Measurements from ENCODE around the gene C1QTNF3.

The C1QTNF3 gene

DNA sequence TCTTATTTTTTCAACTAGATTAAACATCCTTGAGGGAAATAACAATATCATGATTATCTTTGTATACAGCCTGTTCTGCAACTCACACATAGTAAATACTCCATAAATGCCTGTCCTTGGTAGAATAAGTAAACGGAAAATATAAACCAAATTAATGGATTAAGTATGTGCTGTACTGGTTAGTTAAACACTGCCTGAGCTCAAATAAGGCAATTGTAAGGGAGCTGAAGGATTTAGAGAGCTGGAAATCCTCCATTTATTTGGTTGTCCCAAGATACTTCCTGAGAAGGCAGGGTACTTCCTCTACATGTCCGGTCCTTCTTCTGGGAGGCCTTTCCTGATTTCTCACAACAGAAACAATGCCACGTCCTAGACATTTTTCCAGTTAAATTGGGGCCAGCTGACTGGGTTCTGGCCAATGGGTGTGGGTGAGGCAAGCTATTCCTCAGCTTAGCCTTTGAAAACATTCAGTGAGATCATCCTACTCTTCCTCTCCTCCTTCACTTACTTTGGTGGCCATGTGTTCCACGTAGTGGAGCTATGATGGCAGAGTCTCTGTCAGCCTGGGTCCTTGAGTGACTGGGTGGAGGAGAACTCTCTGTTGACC is 8.5 kb upstream of the C1QTNF3 start:
- no peak overlapping the region for H3K27ac ChIP-seq (ENCODE audit: low read length)

DNA sequence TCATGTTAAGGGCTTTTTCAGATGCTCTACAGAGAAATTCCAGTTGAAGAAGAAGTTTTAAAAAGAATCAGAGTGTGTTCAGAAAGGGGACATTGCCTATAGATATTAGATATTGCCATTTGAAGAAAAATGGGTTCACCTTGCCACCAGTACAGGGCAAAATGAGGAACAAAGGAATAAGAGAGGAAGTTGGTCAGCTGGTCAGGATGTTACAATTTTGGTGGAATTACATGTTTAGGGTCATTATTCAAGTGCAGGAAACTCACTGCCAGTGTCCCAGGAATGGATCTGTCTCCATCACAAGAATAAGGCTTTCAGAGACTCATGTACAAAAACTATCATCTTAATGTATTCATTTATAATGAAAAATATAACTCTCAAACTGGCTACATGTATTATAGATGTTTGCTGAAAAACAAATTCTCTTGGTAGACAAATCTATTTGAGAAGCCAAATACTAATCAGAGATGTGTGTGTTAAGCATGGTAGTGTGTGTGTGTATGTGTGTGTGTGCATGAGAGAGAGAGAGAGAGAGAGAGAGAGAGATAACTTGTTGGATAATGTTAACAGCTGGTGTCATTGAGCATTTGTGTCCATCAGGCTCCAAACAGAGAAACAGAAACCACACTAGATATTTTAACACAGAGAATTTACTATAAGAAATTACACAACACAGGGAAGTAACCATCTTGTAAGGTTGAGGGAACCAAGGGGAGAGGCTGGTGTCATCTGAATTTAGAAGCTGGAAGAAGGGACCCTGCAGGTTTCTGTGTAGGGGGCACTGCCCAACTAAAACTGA is 5.0 kb upstream of the C1QTNF3 start:
- Histone ChIP-seq H3K4me3 (ENCODE audit: low read depth in 1 of 2, low read length in 2 of 2) (no peak overlapping the region), H3K4me1 (ENCODE audit: control insufficient read depth in 1 of 2, insufficient read depth in 2 of 2, low read length in 2 of 2) (peaks cover 8 to 25% of the 10 kb centered on the region in 2 donors), H3K9me3 (ENCODE audit: control insufficient read depth in 1 of 2, low read length in 2 of 2) (no peaks in the 10 kb centered on the region), H3K27me3 (ENCODE audit: low read depth, low read length) (no peaks in the 10 kb centered on the region), H3K36me3 (ENCODE audit: control insufficient read depth in 1 of 2, insufficient read depth in 2 of 2, low read length in 2 of 2) (no peaks in the 10 kb centered on the region), H3K27ac (ENCODE audit: low read length) (no peak overlapping the region)

More for the DNA sequence above, 8.5 kb upstream of the C1QTNF3 start:
- no peaks in the 10 kb centered on the region for H3K36me3 ChIP-seq (ENCODE audit: control insufficient read depth in 1 of 2, insufficient read depth in 2 of 2, low read length in 2 of 2)
- H3K9me3 ChIP-seq (ENCODE audit: control insufficient read depth in 1 of 2, low read length in 2 of 2), result no peaks in the 10 kb centered on the region
- H3K4me3 ChIP-seq (ENCODE audit: low read depth in 1 of 2, low read length in 2 of 2), result no peak overlapping the region
- no peaks in the 10 kb centered on the region for H3K27me3 ChIP-seq (ENCODE audit: low read depth, low read length)
- peaks cover 0 to 8% of the 10 kb centered on the region in 2 donors for H3K4me1 ChIP-seq (ENCODE audit: control insufficient read depth in 1 of 2, insufficient read depth in 2 of 2, low read length in 2 of 2)

DNA sequence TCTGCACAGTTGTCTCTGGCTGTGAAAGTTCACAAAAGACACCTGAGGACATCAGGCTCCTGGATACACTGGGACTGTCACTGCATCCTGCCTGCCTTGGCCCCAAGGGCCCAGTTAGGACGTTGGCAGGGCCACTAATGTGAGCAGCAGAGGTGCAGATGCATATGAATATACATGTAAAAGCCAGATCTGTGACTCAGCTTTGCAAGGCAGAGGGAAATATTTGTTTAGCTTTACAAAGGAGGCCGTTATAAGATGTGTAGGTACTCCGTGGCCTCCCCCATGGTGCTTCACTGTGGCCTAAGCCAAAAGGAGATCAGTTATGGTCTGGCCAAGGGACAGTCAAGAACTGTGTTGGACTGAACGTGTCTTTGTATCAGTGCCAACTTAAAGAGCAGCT is 4.1 kb upstream of the C1QTNF3 start:
- peaks cover 13 to 21% of the 10 kb centered on the region in 2 donors for H3K4me1 ChIP-seq (ENCODE audit: control insufficient read depth in 1 of 2, insufficient read depth in 2 of 2, low read length in 2 of 2)
- H3K27me3 ChIP-seq (ENCODE audit: low read depth, low read length), result no peaks in the 10 kb centered on the region
- H3K36me3 ChIP-seq (ENCODE audit: control insufficient read depth in 1 of 2, insufficient read depth in 2 of 2, low read length in 2 of 2), result no peaks in the 10 kb centered on the region
- H3K4me3 ChIP-seq (ENCODE audit: low read depth in 1 of 2, low read length in 2 of 2), result no peak overlapping the region
- H3K9me3 ChIP-seq (ENCODE audit: control insufficient read depth in 1 of 2, low read length in 2 of 2), result no peaks in the 10 kb centered on the region
- no peak overlapping the region for H3K27ac ChIP-seq (ENCODE audit: low read length)

DNA sequence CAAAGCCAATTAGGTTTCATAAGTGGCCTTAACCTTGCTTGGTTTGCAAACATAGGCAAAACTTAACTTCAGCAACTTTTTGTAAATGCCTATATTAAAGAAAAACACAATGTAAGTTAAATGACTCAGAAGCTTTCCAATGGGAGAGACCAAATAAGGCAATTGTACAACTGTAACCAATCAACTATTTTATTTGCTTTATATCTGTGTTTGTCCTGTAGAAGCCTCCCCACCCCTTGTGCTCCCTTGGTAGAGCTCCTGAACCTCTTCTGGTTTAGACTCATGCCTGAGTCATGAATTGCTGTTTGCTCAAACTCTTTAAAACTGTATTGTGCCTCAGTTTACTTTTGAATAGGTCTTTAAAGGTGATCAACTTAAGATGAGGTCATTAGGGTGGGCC is 3.0 kb upstream of the C1QTNF3 start:
- H3K27ac ChIP-seq (ENCODE audit: low read length), result no peak overlapping the region
- H3K4me1 ChIP-seq (ENCODE audit: control insufficient read depth in 1 of 2, insufficient read depth in 2 of 2, low read length in 2 of 2), result peaks cover 13 to 25% of the 10 kb centered on the region in 2 donors
- H3K27me3 ChIP-seq (ENCODE audit: low read depth, low read length), result no peaks in the 10 kb centered on the region
- no peak overlapping the region for H3K4me3 ChIP-seq (ENCODE audit: low read depth in 1 of 2, low read length in 2 of 2)
- no peaks in the 10 kb centered on the region for H3K36me3 ChIP-seq (ENCODE audit: control insufficient read depth in 1 of 2, insufficient read depth in 2 of 2, low read length in 2 of 2)
- H3K9me3 ChIP-seq (ENCODE audit: control insufficient read depth in 1 of 2, low read length in 2 of 2), result no peaks in the 10 kb centered on the region

DNA sequence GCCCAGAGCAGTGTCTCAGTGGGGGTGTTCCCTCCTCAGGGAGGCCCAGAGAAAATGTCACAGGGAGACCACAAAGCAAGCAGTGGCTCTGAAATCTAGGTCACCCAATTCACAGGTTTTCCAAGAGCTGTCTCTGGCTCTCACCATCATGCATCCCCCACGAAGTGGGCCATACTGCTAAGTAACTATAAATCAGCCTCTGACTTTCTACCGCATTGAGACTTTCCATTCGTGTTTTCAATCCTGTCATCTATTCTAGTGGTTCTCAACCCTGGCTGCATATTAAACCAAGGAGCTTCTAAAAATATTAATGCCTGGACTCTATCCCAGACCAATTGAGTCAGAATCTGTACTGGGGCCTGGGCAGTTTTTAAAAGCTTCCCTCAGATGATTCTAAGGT is 2.0 kb upstream of the C1QTNF3 start:
- Histone ChIP-seq H3K9me3 (ENCODE audit: control insufficient read depth in 1 of 2, low read length in 2 of 2) (no peaks in the 10 kb centered on the region), H3K4me1 (ENCODE audit: control insufficient read depth in 1 of 2, insufficient read depth in 2 of 2, low read length in 2 of 2) (peaks cover 13 to 31% of the 10 kb centered on the region in 2 donors), H3K36me3 (ENCODE audit: control insufficient read depth in 1 of 2, insufficient read depth in 2 of 2, low read length in 2 of 2) (no peaks in the 10 kb centered on the region), H3K4me3 (ENCODE audit: low read depth in 1 of 2, low read length in 2 of 2) (no peak overlapping the region), H3K27ac (ENCODE audit: low read length) (no peak overlapping the region), H3K27me3 (ENCODE audit: low read depth, low read length) (no peaks in the 10 kb centered on the region)

DNA sequence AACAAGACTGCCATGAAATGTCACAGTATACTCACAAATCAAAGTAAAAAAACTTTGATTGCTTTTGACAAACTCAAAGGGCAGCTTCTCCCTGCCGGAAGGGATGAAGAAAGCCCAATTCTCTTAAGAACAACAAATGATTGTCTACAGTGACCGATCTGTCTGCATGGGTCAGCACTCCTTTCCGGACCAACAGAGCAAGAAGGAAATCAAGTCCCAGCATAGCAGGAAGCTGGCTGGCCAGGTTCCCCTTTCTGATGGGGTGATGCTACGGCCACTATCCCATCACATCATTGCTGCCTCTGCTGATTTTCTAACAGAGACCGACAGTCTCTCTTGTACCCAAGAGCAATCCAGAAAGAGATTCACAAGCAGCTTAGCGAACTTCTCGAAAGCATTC is 692 bp downstream of the C1QTNF3 start:
- H3K4me1 ChIP-seq (ENCODE audit: control insufficient read depth in 1 of 2, insufficient read depth in 2 of 2, low read length in 2 of 2), result peaks cover 13 to 46% of the 10 kb centered on the region in 2 donors
- H3K27ac ChIP-seq (ENCODE audit: low read length), result peak overlapping the region; percentile 26
- H3K4me3 ChIP-seq (ENCODE audit: low read depth in 1 of 2, low read length in 2 of 2), result peak overlapping the region; percentile 55 to 58
- H3K27me3 ChIP-seq (ENCODE audit: low read depth, low read length), result no peaks in the 10 kb centered on the region
- no peaks in the 10 kb centered on the region for H3K9me3 ChIP-seq (ENCODE audit: control insufficient read depth in 1 of 2, low read length in 2 of 2)
- no peaks in the 10 kb centered on the region for H3K36me3 ChIP-seq (ENCODE audit: control insufficient read depth in 1 of 2, insufficient read depth in 2 of 2, low read length in 2 of 2)

DNA sequence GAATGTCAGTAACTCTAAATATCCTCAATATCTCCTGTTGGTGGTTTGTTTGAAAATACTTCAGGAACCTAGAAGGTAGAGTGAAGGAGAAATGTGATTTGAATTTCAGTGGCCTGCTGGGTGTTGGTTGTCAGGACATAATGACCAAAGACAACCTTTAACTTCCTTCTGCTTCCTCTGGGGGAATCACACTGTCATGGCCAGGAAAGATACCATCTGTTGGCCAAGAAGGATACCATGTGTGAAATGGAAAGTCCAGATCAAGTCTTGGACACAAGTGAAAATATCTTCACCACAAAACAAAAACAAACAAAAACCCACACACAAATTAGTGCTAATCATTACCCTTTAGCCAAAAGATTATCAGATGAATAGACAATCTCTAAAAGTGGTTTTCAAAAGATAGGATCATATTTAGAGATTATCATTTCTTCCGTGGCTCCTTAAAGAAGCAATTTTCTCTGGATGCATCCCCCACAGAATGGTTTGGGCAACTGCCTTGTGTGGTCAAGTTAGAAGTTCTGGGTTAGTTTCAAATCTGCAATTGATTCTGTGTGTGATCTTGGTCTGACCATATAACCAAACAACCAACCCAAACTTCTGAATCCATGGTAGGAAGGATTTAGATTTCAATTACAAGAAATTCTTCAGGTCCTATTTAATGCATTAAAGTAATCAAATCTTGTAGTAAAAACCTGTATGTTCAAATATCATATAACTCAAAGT is 1.6 kb downstream of the C1QTNF3 start:
- peak overlapping the region in 1 of 2 donors; percentile 55 for H3K4me3 ChIP-seq (ENCODE audit: low read depth in 1 of 2, low read length in 2 of 2)
- H3K4me1 ChIP-seq (ENCODE audit: control insufficient read depth in 1 of 2, insufficient read depth in 2 of 2, low read length in 2 of 2), result peaks cover 13 to 46% of the 10 kb centered on the region in 2 donors
- H3K27ac ChIP-seq (ENCODE audit: low read length), result no peak overlapping the region
- H3K36me3 ChIP-seq (ENCODE audit: control insufficient read depth in 1 of 2, insufficient read depth in 2 of 2, low read length in 2 of 2), result no peaks in the 10 kb centered on the region
- H3K27me3 ChIP-seq (ENCODE audit: low read depth, low read length), result no peaks in the 10 kb centered on the region
- H3K9me3 ChIP-seq (ENCODE audit: control insufficient read depth in 1 of 2, low read length in 2 of 2), result no peaks in the 10 kb centered on the region

DNA sequence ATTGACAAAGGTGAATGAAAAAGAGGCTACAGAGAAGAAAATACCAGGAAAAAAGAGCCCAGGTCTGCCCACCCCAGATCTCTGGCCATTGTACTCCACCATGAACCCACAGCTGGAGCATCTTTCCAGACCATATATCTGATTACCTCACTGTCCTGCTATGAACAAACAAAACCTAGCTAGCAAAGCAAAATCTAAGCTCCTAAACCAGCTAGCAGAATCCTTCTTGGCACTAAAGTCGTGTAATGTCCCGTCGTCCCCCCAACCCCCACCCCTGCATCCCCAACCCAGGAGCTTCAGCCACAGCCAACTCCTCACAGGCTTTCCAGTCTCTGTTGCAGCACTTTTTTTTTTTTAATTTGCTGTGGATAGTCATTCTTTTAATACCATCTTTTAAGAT is 2.5 kb downstream of the C1QTNF3 start:
- Histone ChIP-seq H3K9me3 (ENCODE audit: control insufficient read depth in 1 of 2, low read length in 2 of 2) (no peaks in the 10 kb centered on the region), H3K27ac (ENCODE audit: low read length) (no peak overlapping the region), H3K27me3 (ENCODE audit: low read depth, low read length) (no peaks in the 10 kb centered on the region), H3K4me1 (ENCODE audit: control insufficient read depth in 1 of 2, insufficient read depth in 2 of 2, low read length in 2 of 2) (peaks cover 13 to 37% of the 10 kb centered on the region in 2 donors), H3K36me3 (ENCODE audit: control insufficient read depth in 1 of 2, insufficient read depth in 2 of 2, low read length in 2 of 2) (peaks cover 0 to 2% of the 10 kb centered on the region in 2 donors), H3K4me3 (ENCODE audit: low read depth in 1 of 2, low read length in 2 of 2) (no peak overlapping the region)

DNA sequence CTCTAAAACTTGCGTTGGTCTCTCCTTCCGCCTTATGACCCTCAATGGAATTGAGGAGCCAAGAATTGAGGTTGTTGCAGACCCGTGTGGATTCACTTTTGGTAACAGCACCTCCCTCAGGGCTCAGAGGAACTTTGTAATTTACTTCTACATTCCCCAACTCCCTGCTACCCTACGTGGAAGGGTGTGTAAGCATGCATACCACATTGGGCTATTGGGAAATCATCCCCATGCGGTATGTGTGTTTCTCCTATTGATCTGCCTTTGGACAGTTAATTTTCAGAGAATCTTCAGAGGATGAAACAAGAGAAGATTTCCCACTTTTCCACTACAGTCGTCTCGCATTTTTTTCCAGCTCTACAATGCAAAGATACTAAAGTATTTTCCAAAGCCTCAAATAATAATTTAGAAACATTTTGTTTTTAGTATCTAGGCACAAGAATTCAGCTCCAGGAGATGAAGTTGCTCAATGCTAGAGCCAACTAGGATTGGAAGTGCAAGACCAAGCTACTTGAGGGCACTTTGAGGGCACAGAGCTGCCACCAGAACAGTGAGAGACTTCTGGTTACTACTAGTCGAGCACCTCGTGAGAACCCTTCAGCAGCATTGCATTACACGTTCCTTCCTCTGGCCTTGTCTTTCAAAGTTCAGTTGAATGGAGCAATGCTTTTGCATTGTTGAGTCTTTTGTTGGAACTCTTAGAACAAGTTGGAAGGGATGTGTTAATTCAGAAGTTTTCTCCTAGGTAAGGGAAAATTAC is 3.4 kb downstream of the C1QTNF3 start:
- Histone ChIP-seq H3K27ac (ENCODE audit: low read length) (no peak overlapping the region), H3K4me1 (ENCODE audit: control insufficient read depth in 1 of 2, insufficient read depth in 2 of 2, low read length in 2 of 2) (peaks cover 8 to 34% of the 10 kb centered on the region in 2 donors), H3K9me3 (ENCODE audit: control insufficient read depth in 1 of 2, low read length in 2 of 2) (no peaks in the 10 kb centered on the region), H3K27me3 (ENCODE audit: low read depth, low read length) (no peaks in the 10 kb centered on the region), H3K36me3 (ENCODE audit: control insufficient read depth in 1 of 2, insufficient read depth in 2 of 2, low read length in 2 of 2) (peaks cover 0 to 9% of the 10 kb centered on the region in 2 donors), H3K4me3 (ENCODE audit: low read depth in 1 of 2, low read length in 2 of 2) (no peak overlapping the region)

DNA sequence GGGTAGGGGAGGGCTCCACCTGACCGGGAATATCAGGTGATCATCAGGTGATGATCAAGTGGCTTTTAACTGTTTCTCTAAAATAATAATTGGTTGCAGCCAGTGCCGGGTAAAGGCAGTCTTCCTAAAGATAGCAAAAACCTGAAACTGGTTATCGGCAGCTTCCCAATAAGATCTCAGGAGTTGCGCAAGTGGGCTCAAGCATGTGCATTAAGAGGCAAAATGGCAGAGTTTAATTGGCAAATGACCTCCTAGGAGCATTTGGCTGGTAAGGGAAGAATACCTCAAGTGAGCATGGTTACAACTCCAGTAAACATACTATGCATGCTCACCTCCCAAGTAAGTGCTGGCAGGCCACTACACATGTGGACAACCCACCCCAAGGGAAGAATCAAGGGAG is 4.2 kb downstream of the C1QTNF3 start:
- Histone ChIP-seq H3K4me1 (ENCODE audit: control insufficient read depth in 1 of 2, insufficient read depth in 2 of 2, low read length in 2 of 2) (peaks cover 6 to 28% of the 10 kb centered on the region in 2 donors), H3K4me3 (ENCODE audit: low read depth in 1 of 2, low read length in 2 of 2) (no peak overlapping the region), H3K27ac (ENCODE audit: low read length) (no peak overlapping the region), H3K27me3 (ENCODE audit: low read depth, low read length) (no peaks in the 10 kb centered on the region), H3K36me3 (ENCODE audit: control insufficient read depth in 1 of 2, insufficient read depth in 2 of 2, low read length in 2 of 2) (peaks cover 0 to 9% of the 10 kb centered on the region in 2 donors), H3K9me3 (ENCODE audit: control insufficient read depth in 1 of 2, low read length in 2 of 2) (no peaks in the 10 kb centered on the region)

DNA sequence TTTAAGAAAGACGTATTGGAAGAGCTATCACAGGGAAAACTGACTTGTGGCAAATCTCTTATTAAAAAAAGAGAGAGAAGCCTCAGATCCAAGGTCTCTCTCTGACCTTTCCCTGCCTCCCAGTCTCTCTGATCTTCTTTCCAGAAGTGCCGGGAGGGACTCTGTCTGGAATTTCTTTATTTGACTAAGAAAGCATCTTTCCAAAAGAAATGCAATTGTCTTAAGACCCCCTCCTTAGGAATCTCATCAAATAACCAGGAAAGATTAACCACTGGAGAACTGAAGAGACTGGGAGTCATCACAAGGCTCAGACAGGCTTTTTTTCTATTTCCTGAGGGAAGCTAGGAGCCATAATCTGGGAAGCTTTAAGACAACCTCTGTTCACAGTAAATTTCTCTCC is 4.6 kb downstream of the C1QTNF3 start:
- Histone ChIP-seq H3K4me1 (ENCODE audit: control insufficient read depth in 1 of 2, insufficient read depth in 2 of 2, low read length in 2 of 2) (peaks cover 6 to 28% of the 10 kb centered on the region in 2 donors), H3K36me3 (ENCODE audit: control insufficient read depth in 1 of 2, insufficient read depth in 2 of 2, low read length in 2 of 2) (peaks cover 0 to 10% of the 10 kb centered on the region in 2 donors), H3K27ac (ENCODE audit: low read length) (no peak overlapping the region), H3K27me3 (ENCODE audit: low read depth, low read length) (no peaks in the 10 kb centered on the region), H3K4me3 (ENCODE audit: low read depth in 1 of 2, low read length in 2 of 2) (no peak overlapping the region), H3K9me3 (ENCODE audit: control insufficient read depth in 1 of 2, low read length in 2 of 2) (no peaks in the 10 kb centered on the region)

Measured in muscle layer of duodenum (tissue), 2 donors.